ENCODE data around the gene OLIG2.

- TF ChIP-seq BHLHE40 (IDR thresholded peaks at IDR 0.05; ENCODE audit: borderline replicate concordance): no peak
- TF ChIP-seq SUZ12 (IDR thresholded peaks at IDR 0.05): no peak
- TF ChIP-seq ELF4 (IDR thresholded peaks at IDR 0.05): no peak
- no peak for TF ChIP-seq FOXA1 (IDR thresholded peaks at IDR 0.05)
- no peak for TF ChIP-seq SP1 (IDR thresholded peaks at IDR 0.05)
- no peak for TF ChIP-seq FOXM1 (IDR thresholded peaks at IDR 0.05; ENCODE audit: borderline replicate concordance)
- no peak for TF ChIP-seq PKNOX1 (IDR thresholded peaks at IDR 0.05)
- no peak for TF ChIP-seq ARNT (IDR thresholded peaks at IDR 0.05)
- no peak for TF ChIP-seq LEF1 (IDR thresholded peaks at IDR 0.05; ENCODE audit: borderline replicate concordance)
- TF ChIP-seq CTBP1 (IDR thresholded peaks at IDR 0.05; ENCODE audit: borderline replicate concordance): no peak
- no peak for TF ChIP-seq NFRKB (IDR thresholded peaks at IDR 0.05)
- no peak for TF ChIP-seq TARDBP (IDR thresholded peaks at IDR 0.05)
Observed at GRCh38 chr21:33058527-33058926, 32.8 kb downstream of the OLIG2 start.

Measured in HEK293T (cell line).